IgD-negative memory B cell (primary cell): ENCODE measurements around the gene ARHGEF11. TPM values are rescaled to one million over a fixed set of nuclear protein-coding genes. Genes with fewer than 3 reads are reported as not detected.

ENCODE experiments used
- H3K27ac Mint-ChIP-seq, 3 donors: one replicate each; pipeline ENCODE4 v1.8.0; 2020 to 2022; ENCODE audit warnings: mild to moderate bottlenecking in 3 of 3, mixed read lengths in 3 of 3, moderate library complexity in 1 of 3
- H3K27me3 Mint-ChIP-seq: one replicate; pipeline ENCODE4 v1.8.0; 2021; ENCODE audit warnings: mixed read lengths
- H3K36me3 Mint-ChIP-seq: one replicate; pipeline ENCODE4 v1.8.0; 2020; ENCODE audit warnings: mild to moderate bottlenecking, mixed read lengths
- H3K4me1 Mint-ChIP-seq, 3 donors: one replicate each; pipeline ENCODE4 v1.8.0; 2020 to 2022; ENCODE audit warnings: mixed read lengths in 3 of 3, mild to moderate bottlenecking in 1 of 3
- H3K4me3 Mint-ChIP-seq, 4 donors: one replicate each; pipeline ENCODE4 v1.8.0; 2020 to 2022; ENCODE audit warnings: mild to moderate bottlenecking in 4 of 4, mixed read lengths in 4 of 4, moderate library complexity in 3 of 4
- H3K9me3 Mint-ChIP-seq, 3 donors: one replicate each; pipeline ENCODE4 v1.8.0; 2020 to 2021; ENCODE audit warnings: mixed read lengths in 3 of 3, mild to moderate bottlenecking in 1 of 3
- polyA plus RNA-seq: library from polyadenylated mRNA; unstranded; fragments of 300-500 nt; fragmentation: Illumina TruSeq; gene quantifications from one replicate; pipeline ENCODE4 v1.2.3, GENCODE V29; 2021

Gene ARHGEF11
- polyA plus RNA-seq, 1 donor from 2014 or later: 2.8 TPM

GRCh38 chr1:157032303-157032702, 13.2 kb downstream of the ARHGEF11 start:
- Mint-ChIP-seq H3K36me3 (no peaks in the 10 kb centered on the region), H3K4me1 (peaks cover 0 to 2% (median 0%) of the 10 kb centered on the region in 3 donors), H3K4me3 (no peak overlapping the region), H3K9me3 (no peaks in the 10 kb centered on the region), H3K27me3 (peaks cover 8% of the 10 kb centered on the region), H3K27ac (no peak overlapping the region)

- Mint-ChIP-seq H3K4me3 (no peak overlapping the region), H3K9me3 (no peaks in the 10 kb centered on the region), H3K27ac (no peak overlapping the region), H3K36me3 (no peaks in the 10 kb centered on the region), H3K4me1 (peaks cover 0 to 2% (median 0%) of the 10 kb centered on the region in 3 donors), H3K27me3 (peaks cover 8% of the 10 kb centered on the region)
Measured at GRCh38 chr1:157030728-157031127, 14.8 kb downstream of the ARHGEF11 start.

- Mint-ChIP-seq H3K27me3 (peaks cover 6% of the 10 kb centered on the region), H3K4me1 (peaks cover 0 to 2% (median 0%) of the 10 kb centered on the region in 3 donors), H3K36me3 (no peaks in the 10 kb centered on the region), H3K27ac (no peak overlapping the region), H3K4me3 (no peak overlapping the region), H3K9me3 (no peaks in the 10 kb centered on the region)
Measured at GRCh38 chr1:157028674-157029073, 16.9 kb downstream of the ARHGEF11 start.

DNA sequence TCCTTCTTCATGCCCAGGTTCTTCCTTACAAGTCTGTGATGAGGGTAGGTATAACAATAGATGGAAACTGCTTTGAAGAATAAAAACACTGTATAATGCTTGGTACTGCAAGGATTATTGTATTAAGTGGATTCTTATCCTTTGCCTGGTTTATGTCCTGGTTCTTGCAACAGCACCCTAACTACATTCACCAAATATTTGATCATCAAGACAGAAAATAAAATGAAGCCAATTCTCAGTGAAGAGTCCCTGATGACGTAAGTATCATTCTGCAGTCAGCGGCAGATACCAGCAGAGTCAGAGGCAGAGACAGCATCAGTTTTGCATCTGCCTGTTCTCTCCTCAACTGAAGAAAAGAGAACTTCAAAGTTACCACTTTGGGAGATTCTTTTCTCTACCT, 19.7 kb downstream of the ARHGEF11 start:
- Mint-ChIP-seq H3K36me3 (no peaks in the 10 kb centered on the region), H3K27me3 (peaks cover 16% of the 10 kb centered on the region), H3K27ac (no peak overlapping the region), H3K4me1 (peaks cover 0 to 2% (median 0%) of the 10 kb centered on the region in 3 donors), H3K9me3 (peaks cover 0 to 16% (median 7%) of the 10 kb centered on the region in 3 donors), H3K4me3 (no peak overlapping the region)

DNA sequence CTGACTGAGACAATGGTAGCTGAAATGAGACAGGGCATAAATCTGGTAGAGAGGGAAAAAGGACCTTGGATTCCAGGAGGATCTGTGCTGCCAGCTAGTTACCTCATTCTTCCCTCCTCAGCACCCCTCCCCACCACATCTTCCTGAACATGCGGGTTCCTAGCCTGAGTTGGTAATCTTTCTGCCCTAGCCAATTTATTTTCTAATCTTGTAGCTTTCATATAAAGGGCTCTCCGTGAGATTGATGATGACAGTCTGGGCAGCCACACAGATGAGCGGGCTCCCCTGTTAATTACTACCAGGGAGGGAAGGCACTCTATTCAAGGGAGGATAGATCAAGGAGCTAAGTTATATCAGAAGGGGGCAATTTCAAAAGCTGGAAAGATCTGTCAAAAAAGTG, 20.2 kb downstream of the ARHGEF11 start:
- Mint-ChIP-seq H3K27me3 (peaks cover 16% of the 10 kb centered on the region), H3K36me3 (no peaks in the 10 kb centered on the region), H3K4me3 (no peak overlapping the region), H3K9me3 (peaks cover 0 to 17% (median 7%) of the 10 kb centered on the region in 3 donors), H3K27ac (no peak overlapping the region), H3K4me1 (peaks cover 0 to 2% (median 0%) of the 10 kb centered on the region in 3 donors)

DNA sequence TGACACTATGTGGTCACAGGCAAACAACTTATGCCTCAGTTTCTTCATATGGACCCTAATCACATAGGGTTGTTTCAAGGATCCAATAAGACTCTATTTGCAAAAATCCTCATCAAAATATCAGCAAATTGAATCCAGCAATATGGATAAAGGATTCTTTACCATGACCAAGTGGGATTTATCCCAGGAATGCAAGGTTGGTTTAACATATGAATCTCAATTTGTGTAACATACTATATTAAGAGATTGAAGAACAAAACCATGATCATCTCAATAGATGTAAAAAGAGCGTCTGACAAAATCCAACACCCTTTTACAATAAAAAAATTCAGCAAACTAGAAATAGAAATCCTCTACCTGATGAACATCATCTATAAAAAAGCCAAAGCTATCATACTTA, 23.9 kb downstream of the ARHGEF11 start:
- H3K9me3 Mint-ChIP-seq: peaks cover 1 to 26% (median 10%) of the 10 kb centered on the region in 3 donors
- no peaks in the 10 kb centered on the region for H3K4me1 Mint-ChIP-seq
- no peaks in the 10 kb centered on the region for H3K36me3 Mint-ChIP-seq
- H3K4me3 Mint-ChIP-seq: no peak overlapping the region
- peaks cover 11% of the 10 kb centered on the region for H3K27me3 Mint-ChIP-seq
- H3K27ac Mint-ChIP-seq: no peak overlapping the region

GRCh38 chr1:157019457-157019856, 26.1 kb downstream of the ARHGEF11 start:
- peaks cover 11% of the 10 kb centered on the region for H3K27me3 Mint-ChIP-seq
- H3K4me1 Mint-ChIP-seq: no peaks in the 10 kb centered on the region
- no peak overlapping the region for H3K27ac Mint-ChIP-seq
- H3K36me3 Mint-ChIP-seq: no peaks in the 10 kb centered on the region
- no peak overlapping the region for H3K4me3 Mint-ChIP-seq
- peaks cover 1 to 26% (median 10%) of the 10 kb centered on the region in 3 donors for H3K9me3 Mint-ChIP-seq

DNA sequence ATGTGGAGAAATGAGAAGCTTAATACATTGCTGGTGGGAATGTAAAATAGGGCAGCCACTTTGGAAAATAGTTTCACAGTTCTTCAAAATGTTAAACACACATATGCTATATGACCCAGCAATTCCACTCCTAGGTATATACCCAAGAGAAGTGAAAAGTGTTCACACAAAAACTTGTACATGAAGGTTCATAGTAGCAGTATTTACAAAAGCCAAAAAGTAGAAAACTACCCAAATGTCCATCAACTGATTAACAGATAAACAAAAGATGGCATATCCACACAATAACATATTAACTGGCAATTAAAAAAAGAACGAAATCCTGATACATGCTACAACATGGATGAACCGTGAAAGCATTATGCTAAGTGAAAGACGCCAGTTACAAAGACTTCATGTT, 33.7 kb downstream of the ARHGEF11 start:
- H3K27ac Mint-ChIP-seq: no peak overlapping the region
- H3K36me3 Mint-ChIP-seq: no peaks in the 10 kb centered on the region
- H3K4me1 Mint-ChIP-seq: no peaks in the 10 kb centered on the region
- peaks cover 0 to 2% (median 0%) of the 10 kb centered on the region in 3 donors for H3K9me3 Mint-ChIP-seq
- H3K4me3 Mint-ChIP-seq: no peak overlapping the region
- peaks cover 14% of the 10 kb centered on the region for H3K27me3 Mint-ChIP-seq

- H3K36me3 Mint-ChIP-seq: no peaks in the 10 kb centered on the region
- no peaks in the 10 kb centered on the region for H3K4me1 Mint-ChIP-seq
- peaks cover 27% of the 10 kb centered on the region for H3K27me3 Mint-ChIP-seq
- no peak overlapping the region for H3K4me3 Mint-ChIP-seq
- H3K27ac Mint-ChIP-seq: no peak overlapping the region
- peaks cover 0 to 2% (median 0%) of the 10 kb centered on the region in 3 donors for H3K9me3 Mint-ChIP-seq
Measured at GRCh38 chr1:157008502-157008901, 37.0 kb downstream of the ARHGEF11 start.

GRCh38 chr1:157007306-157007705, 38.2 kb downstream of the ARHGEF11 start:
- Mint-ChIP-seq H3K4me1 (no peaks in the 10 kb centered on the region), H3K36me3 (no peaks in the 10 kb centered on the region), H3K9me3 (peaks cover 0 to 2% (median 0%) of the 10 kb centered on the region in 3 donors), H3K27ac (peak overlapping the region in 1 of 3 donors; percentile 33), H3K27me3 (peaks cover 27% of the 10 kb centered on the region), H3K4me3 (no peak overlapping the region)

GRCh38 chr1:157006676-157007075, 38.9 kb downstream of the ARHGEF11 start:
- Mint-ChIP-seq H3K27ac (no peak overlapping the region), H3K4me1 (no peaks in the 10 kb centered on the region), H3K27me3 (peaks cover 27% of the 10 kb centered on the region), H3K36me3 (no peaks in the 10 kb centered on the region), H3K9me3 (peaks cover 0 to 2% (median 0%) of the 10 kb centered on the region in 3 donors), H3K4me3 (no peak overlapping the region)

DNA sequence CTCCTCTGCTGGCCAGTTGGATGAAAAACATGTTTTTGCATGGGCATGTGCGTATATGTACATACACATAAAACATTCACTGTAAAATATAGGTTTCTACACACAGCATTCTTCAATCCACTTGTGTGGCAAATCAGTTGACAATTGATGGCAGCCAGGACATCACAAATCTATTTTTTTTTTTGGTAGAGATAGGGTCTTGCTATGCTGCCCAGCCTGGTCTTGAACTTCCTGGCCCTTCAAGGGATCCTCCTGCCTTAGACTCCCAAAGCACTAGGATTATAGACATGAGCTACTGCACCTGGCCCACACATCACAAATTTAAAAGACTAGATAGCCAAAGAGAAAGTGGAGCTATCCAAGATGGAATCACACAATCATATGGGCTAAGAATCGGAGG, 39.6 kb downstream of the ARHGEF11 start:
- no peak overlapping the region for H3K4me3 Mint-ChIP-seq
- H3K9me3 Mint-ChIP-seq: no peaks in the 10 kb centered on the region
- no peaks in the 10 kb centered on the region for H3K4me1 Mint-ChIP-seq
- peaks cover 27% of the 10 kb centered on the region for H3K27me3 Mint-ChIP-seq
- H3K36me3 Mint-ChIP-seq: no peaks in the 10 kb centered on the region
- no peak overlapping the region for H3K27ac Mint-ChIP-seq

- Mint-ChIP-seq H3K27ac (no peak overlapping the region), H3K4me3 (no peak overlapping the region), H3K27me3 (peaks cover 26% of the 10 kb centered on the region), H3K4me1 (no peaks in the 10 kb centered on the region), H3K36me3 (no peaks in the 10 kb centered on the region), H3K9me3 (no peaks in the 10 kb centered on the region)
Measured at GRCh38 chr1:157004806-157005205, 40.7 kb downstream of the ARHGEF11 start.

- H3K36me3 Mint-ChIP-seq: no peaks in the 10 kb centered on the region
- no peak overlapping the region for H3K27ac Mint-ChIP-seq
- no peaks in the 10 kb centered on the region for H3K4me1 Mint-ChIP-seq
- H3K9me3 Mint-ChIP-seq: no peaks in the 10 kb centered on the region
- H3K27me3 Mint-ChIP-seq: peaks cover 23% of the 10 kb centered on the region
- H3K4me3 Mint-ChIP-seq: no peak overlapping the region
Measured at GRCh38 chr1:157004327-157004726, 41.2 kb downstream of the ARHGEF11 start.

- no peaks in the 10 kb centered on the region for H3K36me3 Mint-ChIP-seq
- no peaks in the 10 kb centered on the region for H3K9me3 Mint-ChIP-seq
- H3K4me1 Mint-ChIP-seq: no peaks in the 10 kb centered on the region
- H3K4me3 Mint-ChIP-seq: no peak overlapping the region
- H3K27me3 Mint-ChIP-seq: peaks cover 18% of the 10 kb centered on the region
- H3K27ac Mint-ChIP-seq: no peak overlapping the region
Measured at GRCh38 chr1:157001304-157001703, 44.2 kb downstream of the ARHGEF11 start.

DNA sequence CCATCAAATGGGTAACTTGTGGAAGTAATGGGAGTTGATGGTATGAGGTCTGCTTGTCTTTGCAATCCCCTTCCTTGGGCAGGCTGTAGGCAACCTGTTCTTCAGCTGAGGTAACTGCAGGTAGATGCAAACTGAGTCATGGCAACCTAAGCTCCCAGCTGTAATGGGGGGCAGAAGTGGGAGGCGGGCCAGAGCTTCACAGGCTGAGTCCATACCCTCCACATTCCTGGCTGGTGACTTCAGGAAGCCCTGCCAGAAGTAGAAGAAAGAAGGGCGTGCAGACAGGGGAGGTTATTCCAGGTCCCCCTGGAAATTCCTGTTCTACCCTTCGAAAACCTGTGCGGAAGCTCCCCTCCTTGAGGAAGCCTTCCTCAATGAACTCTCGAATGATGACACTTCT, 44.9 kb downstream of the ARHGEF11 start:
- Mint-ChIP-seq H3K36me3 (no peaks in the 10 kb centered on the region), H3K4me1 (no peaks in the 10 kb centered on the region), H3K27ac (no peak overlapping the region), H3K4me3 (no peak overlapping the region), H3K27me3 (peaks cover 24% of the 10 kb centered on the region), H3K9me3 (no peaks in the 10 kb centered on the region)
